Amniotic stem cell (primary cell): Measurements from ENCODE around the gene FPR1.
"Not testable (repeated sequence)": the region's sequence is repeated elsewhere in the genome, so short reads cannot be mapped to it uniquely, and the experiment has no call there.

Experiments used
- DNase-seq: peaks from one replicate; lab custom pipeline; 2025; lab: John Stamatoyannopoulos, UW

FPR1 gene

DNA sequence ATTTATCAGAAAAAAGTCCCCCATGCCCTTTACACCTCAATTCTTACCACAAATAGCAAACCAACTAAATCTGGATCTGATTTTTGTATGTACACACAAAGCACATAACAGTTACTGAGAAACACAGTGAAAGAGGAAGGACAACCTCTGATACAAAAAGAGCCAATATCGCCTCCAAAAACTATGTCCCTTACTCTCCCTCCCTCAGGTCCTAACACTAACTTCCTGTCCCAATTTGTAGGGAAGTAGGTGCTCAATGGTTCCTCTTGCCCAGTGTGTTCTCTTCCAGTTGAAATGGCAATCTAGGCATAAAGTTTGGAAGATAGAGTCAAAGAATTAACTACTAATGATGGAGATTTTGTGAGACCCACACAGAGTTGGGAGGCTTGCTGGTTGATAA lies 27.5 kb upstream of the FPR1 start:
- no peak for DNase-seq

DNA sequence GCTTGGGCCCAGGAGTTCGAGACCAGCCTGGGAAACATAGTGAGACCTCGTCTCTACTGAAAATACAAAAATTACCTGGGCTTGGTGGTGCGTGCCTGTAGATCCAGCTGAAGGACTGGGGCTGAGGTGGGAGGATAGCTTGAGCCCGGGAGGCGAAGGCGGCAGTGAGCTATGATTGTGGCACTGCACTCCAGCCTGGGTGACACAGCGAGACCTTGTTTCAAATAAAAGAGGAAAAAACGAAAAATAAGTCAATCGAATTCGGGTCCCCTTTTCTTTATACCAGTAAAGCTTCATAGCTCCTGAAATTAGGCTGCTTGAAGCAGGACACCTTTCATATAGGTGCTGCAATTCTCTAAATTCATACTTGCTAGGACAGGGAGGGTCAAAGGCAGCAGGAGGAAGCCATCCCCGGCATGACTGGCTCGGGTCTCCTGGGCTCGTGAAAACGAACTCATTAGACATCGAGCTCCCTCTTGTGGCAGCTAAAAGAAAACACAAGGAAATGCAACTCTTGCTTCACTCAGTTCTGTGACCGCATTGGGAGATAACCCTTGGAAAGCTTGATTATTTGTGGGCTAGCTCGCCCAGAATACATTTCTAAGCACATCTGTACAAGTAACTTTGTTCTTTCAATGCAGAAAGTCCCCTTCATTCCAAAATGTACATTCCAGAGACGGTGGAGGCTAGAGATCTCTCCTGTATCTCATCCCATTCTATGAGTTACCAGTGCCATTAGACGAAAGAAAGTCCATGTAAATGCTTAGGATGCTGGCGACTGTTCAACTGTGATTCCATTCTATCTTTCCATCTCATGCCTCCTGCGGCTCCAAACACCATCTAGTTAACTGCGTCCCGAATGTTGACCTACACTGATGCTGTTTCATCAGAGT lies 26.1 kb upstream of the FPR1 start:
- peak; percentile 44 for DNase-seq

DNA sequence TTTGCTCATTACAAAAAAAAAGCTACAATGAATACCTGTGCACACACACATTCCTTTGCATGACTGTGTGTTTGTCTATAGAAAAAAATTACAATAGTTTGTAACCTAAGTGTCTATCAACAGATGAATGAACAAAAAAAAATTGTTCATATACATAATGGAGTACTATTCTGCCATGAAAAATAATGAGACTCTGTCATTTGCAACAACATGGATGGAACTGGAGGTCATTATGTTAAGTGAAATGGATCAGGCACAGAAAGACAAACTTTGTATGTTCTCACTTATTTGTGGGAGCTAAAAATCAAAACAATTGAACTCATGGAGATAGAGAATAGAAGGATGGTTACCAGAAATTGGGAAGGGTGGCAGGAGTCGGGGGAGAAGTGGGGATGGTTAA lies 24.9 kb upstream of the FPR1 start:
- not testable (repeated sequence) for DNase-seq

DNA sequence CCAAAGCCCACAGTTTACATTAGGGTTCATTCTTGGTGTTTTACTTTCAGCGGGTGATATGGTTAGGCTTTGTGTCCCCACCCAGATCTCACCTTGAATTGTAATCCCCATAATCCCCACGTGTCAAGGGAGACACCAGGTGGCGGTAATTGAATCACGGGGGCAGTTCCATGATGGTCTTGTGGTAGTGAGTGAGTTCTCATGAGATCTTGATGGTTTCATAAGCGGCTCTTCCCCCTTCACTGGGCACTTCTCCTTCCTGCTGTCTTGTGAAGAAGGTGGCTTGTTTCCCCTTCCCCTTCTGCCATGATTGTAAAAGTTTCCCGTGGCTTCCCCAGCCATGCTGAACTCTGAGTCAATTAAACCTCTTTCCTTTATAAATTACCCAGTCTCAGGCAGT lies 21.3 kb upstream of the FPR1 start:
- no peak for DNase-seq

DNA sequence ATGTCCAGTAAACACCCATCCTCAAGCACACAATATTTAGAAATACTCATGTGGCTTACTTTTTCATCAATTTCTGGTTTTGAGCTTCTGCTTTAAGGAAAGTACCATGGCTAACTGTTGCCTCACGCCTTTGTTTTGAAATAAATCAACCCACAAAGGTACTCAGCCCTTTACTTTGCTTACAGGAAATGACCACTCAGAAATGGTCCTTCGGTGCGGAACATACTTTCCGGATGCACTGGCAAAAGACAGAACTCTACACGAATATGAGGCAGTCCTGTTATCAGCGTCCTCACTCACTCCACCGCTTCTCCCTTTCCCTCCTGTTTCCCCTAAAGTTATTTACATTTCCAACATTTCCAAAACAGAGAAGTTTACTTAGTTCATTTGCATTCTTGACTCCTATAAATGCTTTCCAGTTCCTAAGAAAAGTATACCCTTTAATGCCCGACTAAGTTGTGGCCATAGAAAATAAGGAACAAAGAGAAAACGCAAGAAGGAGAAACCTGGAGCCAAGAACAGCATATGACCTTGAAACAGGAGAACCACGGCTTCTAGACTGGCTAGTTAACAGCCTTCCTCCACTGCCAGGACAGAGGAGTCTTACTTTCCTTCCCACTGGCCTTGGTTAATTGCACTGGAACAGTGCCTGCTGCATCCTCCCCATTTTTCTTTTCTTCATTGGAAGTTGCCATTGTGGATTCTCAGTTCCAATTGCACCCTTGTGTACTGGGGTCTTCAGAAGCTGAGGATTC lies 19.9 kb upstream of the FPR1 start:
- no peak for DNase-seq

DNA sequence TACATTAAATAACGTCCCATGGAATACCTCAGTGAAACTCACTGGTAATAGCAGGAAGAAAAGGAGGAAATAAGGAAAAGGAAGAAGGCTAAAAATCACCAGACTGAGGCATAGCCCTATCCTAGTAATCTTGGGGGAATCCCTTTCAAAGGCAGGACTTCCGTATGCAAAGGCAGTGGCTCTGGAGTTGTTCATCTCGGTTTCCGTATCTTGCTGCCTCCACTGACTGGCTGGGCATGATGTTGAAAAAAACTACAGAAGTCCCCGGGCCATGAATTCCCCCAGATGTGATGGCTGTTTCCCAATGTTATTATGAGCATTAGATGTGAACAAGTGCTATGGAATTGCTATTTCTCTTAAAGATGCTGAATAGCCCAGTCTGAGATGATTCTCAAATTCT lies 14.8 kb upstream of the FPR1 start:
- DNase-seq = no peak

DNA sequence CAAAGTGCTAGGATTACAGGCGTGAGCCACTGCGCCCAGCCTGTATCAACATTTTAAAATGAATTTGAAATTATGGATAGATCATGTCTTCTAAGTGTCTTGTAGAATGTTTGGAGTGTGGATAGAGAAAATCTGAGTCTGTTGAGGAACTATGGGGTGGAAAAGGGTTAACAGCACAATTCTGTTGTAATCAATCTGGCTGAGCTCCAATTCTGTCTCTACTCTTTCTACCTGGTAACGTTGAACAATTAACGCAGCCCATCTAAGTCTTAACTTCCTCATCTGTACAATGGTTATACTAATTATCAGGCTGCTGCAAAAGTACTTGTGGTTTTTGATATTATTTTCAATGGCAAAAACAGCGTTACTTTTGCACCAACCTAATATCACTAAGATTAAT lies 13.4 kb upstream of the FPR1 start:
- DNase-seq = no peak

DNA sequence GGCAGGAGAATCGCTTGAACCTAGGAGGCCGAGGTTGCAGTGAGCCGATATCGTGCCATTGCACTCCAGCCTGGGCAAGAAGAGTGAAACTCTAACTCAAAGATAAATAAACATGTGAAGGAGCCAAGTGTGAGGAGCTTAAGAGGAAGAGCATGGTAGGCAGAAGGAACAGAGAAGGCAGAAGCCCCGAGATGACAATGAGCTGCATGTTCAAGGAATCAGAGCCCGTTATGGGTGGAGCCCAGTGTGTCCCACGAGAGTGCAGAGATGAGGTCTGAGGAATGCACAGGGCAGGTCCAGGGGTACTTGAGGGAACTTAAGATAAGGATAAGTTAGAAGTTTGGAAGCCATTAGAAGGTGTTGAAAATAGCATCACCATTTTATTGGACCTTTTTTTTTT lies 10.0 kb upstream of the FPR1 start:
- no peak for DNase-seq

DNA sequence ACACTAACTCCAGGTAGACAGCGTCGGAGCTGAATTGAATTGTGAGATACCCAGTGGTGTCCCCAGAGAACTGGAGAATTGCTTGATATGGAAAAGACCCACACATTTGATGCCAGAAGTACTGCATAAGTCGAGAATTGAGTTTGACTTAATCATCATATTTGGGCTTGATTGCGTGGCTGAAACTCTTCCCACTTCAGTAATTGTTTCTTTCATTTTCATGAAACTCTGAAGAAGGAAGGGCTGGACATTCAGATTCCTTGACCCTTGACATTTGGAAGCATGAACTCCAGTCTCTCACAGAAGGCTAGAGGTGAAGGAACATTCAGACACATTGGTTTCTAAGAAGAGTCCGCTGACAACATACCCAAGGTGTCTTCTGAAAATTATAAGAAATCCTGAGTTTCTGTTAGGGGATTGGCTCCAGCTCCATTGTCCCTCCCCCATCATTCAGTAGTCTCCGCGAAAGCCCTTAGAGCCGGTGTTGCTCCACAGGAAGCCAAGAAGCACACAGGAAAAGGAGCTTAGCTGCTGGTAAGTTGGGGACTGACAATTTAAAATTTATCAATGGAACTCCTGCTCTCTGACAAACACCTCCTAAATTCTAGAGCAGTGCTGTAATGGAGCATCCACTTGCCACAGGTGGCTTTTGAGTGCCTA lies 9.1 kb upstream of the FPR1 start, which contains the start of gene FPR2:
TSS of gene FPR2 (plus strand) at position 484 of the 660 bp plus-strand sequence. CDS start 7,479 bp downstream, outside the sequence.
- no peak for DNase-seq

DNA sequence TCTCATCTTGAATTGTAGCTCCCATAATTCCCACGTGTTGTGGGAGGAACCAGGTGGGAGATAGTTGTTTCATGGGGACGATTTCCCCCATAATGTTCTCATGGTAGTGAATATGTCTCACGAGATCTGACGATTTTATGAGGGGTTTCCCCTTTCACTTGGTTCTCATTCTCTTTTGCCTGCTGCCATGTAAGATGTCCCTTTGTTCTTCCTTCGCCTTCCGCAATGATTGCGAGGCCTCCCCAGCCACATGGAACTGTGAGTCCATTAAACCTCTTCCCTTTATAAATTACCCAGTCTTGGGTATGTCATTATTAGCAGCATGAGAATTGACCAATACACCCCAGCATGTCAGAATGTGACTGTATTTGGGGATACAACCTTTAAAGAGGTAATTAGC lies 3.9 kb upstream of the FPR1 start:
- no peak for DNase-seq

DNA sequence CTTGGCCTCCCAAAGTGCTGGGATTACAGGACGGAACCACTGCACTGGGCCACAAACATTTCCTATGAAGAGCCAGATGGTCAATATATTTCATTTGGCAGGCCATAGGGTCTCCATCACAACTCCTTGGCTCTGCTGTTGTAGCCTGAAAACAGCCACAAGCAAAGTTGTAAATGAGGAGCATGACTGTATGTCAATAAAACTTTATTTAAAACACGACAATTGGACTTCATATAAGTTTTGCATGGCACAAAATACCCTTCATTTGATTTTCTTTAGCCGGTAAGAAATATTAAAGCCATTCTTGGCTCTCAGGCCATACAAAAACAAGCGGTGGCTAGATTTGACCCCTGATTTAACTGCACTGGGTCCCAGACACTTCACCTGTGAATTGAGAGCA lies 3.1 kb upstream of the FPR1 start:
- DNase-seq = no peak

DNA sequence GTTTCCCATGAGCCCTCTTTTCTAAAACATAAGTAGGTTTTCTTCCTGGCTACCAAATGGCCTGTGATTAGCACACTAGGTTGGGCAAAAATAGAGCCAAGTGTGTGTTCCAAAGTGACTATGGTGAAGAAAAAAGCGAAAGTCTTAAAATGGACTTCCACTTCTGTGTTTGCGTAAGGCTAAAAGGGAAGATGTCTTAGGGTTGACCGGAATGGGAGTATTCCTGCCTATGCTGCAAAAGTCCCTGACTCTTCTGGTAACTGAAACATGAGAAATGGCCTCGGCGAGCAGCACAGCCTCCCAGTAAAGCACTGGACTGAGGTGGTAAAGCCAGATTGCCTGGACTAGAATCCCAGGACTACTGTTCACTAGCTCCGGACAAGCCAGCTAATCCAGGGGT lies 2.4 kb upstream of the FPR1 start:
- DNase-seq = no peak

DNA sequence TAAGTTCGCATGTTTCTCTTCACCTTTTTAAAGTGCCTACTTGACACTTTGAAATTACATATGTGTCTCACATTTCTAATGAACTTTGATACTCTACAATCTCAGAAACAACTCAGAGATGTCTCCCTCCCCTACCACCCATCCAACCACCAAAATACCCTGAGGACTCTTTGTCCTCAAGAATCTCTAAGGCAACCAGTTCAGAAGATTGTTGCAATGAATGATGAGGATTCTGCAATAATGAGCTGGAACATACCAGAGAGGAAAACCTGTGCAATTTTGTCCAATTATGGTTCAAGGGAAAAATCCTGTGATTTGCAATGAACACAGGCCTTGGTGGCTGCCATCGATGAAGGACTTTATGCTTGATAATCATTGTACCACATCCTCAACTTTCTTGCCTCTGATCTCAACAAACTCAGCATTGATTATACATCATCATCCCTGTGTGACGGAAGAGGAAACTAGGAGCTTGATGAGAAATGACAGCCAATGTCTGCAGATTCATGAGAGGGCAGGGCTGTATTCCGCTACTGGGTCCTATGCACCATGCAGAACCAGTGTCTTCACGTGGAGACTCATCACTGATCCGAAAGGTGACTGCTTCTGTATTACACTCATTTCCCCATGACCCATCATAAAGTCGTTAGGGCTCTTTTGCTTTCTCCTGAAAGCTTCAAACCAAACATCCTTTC lies 1.1 kb downstream of the FPR1 start:
- no peak for DNase-seq

DNA sequence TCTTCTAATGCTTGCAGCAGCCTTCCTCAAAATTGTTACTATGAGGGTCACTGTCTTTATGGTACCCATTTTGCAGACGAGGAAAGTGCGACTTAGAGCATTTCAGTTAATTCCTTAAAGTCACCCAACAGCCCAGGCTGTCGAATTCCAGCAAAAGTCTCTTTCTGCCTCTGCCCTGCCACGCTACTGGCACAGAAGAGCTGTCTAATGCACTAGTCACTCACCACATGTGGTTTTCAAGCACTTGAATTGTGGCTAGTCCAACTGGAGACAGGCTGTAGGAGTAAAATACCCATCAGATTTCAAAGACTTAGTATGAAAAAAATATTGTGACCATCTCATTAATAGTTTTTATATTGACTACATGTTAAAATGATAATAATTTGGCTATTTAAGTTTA lies 1.7 kb downstream of the FPR1 start:
- DNase-seq = no peak

DNA sequence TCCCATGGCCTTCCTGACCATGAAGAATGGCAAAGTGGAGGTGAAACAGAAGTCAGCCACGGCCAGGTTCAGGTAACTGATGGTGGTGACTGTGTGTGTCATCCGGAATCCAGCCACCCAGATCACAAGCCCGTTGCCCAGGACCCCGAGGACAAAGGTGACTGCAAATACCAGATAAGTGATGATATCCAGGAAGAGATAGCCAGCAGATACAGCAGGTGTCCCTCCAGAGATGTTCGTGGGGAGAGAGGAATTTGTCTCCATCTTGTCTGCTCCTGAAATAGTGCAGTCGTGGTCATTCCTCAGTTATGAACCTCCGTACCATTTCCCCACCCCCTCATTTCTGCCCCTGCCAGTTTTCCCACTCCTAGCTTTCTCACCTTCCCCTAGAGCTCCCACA lies 4.9 kb downstream of the FPR1 start:
- DNase-seq = no peak

DNA sequence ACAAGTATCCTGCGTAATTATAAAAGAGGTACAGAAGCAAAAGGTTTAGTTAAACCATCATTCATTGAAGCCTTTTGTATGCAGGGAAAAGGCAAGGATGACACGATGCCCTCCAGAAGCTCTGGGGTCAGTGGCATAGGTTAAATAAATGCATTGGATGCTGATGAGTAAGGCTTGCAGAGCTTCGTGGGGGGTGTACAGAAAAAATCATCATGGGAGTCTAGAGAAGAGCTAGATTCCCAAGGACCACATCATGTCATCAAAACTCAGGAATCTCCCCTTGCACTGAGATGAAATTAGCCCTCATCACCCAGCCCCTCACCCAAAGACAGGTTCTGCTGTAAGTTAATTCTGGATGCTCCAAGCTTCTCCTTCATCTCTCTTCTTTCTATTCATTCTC lies 8.3 kb downstream of the FPR1 start:
- DNase-seq = no peak

DNA sequence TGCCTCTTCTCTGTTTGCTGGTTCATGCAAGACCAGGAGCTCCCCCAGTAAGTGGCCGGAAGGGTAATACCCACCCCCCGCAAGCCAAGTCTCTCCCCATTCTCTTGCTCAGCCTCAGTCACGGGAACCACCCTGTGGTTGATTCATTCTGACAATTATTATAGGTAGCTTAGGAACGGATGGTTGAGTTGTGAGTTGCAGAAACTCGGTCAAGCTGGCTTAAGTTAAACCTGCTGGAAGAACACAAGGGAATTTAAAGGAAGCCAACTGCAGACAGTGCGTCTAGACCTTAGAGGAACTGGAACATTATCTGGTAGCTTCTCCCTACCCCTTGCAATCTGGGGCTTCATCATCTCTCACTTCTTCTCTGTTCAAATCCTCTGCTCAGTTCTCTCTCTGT lies 8.9 kb downstream of the FPR1 start:
- DNase-seq = no peak

DNA sequence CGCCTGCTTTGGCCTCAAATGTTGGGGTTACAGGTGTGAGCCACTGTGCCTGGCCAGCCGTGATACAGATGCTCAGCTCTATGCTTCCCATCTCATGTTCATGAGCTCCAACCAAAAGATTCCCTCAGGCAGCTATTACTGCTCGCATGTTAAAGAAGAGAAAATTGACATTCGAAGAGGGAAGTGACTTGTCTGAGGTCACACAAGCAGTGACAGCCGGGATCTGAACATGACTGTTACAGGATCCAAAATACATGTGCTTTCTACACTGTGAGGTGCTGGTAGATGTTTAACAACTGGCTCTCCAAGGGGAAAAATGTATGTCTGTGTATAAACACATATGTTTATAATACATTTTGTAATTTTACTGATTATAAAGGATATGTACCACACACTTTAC lies 11.3 kb downstream of the FPR1 start:
- no peak for DNase-seq

DNA sequence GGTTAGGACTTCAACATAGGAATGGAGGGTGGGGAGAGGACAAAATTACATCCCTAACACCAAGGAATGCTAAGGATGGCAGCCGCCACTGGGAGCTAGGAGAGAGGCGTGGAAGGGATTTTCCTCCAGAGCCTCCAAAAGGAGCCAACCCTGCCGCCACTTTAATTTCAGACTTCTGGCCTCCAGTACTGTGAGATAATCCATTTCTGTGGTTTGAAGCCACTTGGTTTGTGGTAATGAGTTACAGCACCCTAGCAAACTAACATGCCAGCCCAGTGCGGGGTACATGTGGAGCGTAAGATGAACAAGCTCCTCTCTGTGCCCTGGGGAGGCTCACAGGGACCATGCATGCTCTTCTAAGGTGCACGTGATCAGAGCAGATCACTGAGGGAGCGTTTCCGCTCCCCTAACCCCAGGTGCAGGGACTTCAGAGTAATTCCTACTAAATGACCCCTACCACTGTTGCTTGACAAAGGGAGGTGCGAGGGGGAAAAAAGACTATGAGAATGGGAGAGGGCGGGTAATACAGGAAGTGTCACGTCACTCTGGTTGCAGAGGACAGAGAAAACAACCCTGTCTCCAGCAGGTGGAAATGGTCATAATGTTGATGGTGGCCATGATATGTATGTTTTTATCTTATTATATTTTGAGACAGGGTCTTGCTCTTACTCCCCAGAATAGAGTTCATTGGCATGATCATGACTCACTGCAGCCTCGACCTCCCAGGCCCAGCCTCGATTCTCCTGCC lies 12.0 kb downstream of the FPR1 start:
- DNase-seq = no peak

DNA sequence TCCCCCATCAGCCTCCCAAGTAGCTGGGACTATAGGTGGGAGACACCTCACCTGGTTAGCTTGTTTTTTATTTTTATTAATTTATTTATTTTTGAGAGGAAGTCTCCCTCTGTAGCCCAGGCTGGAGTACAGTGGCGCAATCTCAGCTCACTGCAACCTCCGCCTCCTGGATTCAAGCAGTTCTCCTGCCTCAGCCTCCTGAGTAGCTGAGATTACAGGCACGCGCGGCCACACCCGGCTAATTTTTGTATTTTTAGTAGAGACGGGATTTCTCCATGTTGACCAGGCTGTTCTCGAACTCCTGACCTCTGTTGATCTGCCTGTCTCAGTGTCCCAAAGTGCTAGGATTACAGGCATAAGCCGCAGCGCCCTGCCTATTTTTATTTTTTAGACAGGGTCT lies 13.2 kb downstream of the FPR1 start:
- not testable (repeated sequence) for DNase-seq

DNA sequence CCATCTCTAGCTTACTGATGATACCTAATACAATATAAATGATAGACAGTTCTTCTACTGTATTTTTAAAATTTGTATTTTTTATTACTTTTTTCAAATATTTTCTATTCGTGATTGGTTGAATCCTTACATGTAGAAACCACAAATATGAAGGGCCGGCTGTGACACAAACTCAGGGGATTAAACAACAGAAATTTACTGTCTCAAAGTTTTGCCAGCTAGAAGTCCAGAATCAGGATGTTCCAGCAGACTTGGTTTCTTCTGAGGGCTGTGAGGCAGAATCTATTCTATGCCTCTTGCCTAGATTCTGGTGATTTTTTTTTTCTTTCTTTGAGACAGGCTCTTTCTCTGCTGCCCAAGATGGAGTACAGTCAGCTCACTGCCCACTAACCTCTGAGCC lies 13.8 kb downstream of the FPR1 start:
- DNase-seq = no peak

DNA sequence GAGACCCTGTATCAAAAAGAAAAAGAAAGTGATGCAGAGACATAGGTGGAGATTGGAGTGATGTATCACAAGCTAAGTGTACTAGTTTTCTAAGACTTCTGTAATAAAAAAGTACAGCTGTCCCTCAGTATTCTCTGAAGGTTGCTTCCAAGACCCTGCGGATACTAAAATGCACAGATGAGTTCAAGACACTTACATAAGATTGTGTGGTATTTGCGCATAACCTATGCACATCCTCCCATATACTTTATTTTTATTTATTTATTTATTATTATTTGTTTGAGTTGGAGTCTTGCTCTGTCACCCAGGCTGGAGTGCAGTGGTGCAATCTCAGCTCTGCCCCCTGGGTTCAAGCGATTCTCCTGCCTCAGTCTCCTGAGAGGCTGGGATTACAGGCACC lies 14.3 kb downstream of the FPR1 start:
- no peak for DNase-seq
